ENCODE data around the gene MLLT10. TPM values are rescaled to one million over a fixed set of nuclear protein-coding genes. Genes with fewer than 3 reads are reported as not detected.

MLLT10 gene
- total RNA-seq, 1 experiment from 2014 or later, result 72.3 TPM

- H3K27ac Mint-ChIP-seq, result peak overlapping the region in 1 of 3 experiments; percentile 43; a peak in 1 of 7 replicates
- no peak overlapping the region for H3K14ac ChIP-seq (ENCODE audit: insufficient read depth, low read length)
- no peak overlapping the region for H3K4ac ChIP-seq (ENCODE audit: low read depth, low read length)
- H3K79me2 ChIP-seq (ENCODE audit: insufficient read depth, low read length), result no peaks in the 10 kb centered on the region; the same call in 1 of the 2 replicates
- no peaks in the 10 kb centered on the region for H3K27me3 Mint-ChIP-seq (ENCODE audit: low read depth)
- no peak overlapping the region for H4K5ac ChIP-seq (ENCODE audit: insufficient read length, low read depth, low read length)
- H2AFZ ChIP-seq (ENCODE audit: low read length), result no peak overlapping the region
- H2BK20ac ChIP-seq (ENCODE audit: low read depth, low read length, poor library complexity, severe bottlenecking), result no peak overlapping the region
- no peak overlapping the region for H3K18ac ChIP-seq (ENCODE audit: insufficient read length, low read depth, low read length)
- H2AK5ac ChIP-seq (ENCODE audit: insufficient read length, low read length), result no peak overlapping the region
- H3K4me1 ChIP-seq (ENCODE audit: insufficient read depth, low read length), result no peaks in the 10 kb centered on the region
- H2BK12ac ChIP-seq (ENCODE audit: insufficient read length, low read depth, low read length), result no peak overlapping the region
- no peaks in the 10 kb centered on the region for H3K9me3 ChIP-seq (ENCODE audit: control insufficient read depth, low read depth, low read length)
- no peaks in the 10 kb centered on the region for H4K20me1 ChIP-seq (ENCODE audit: control insufficient read depth, insufficient read depth, insufficient read length)
- no peaks in the 10 kb centered on the region for H3K79me1 ChIP-seq (ENCODE audit: insufficient read depth, low read depth, low read length, poor library complexity, severe bottlenecking)
- no peaks in the 10 kb centered on the region for H3K27me3 ChIP-seq (ENCODE audit: insufficient read depth, low read length)
- H3K4me1 Mint-ChIP-seq, result peaks cover 10 to 15% of the 10 kb centered on the region in 2 experiments
- peaks cover 7 to 29% (median 18%) of the 10 kb centered on the region in 3 experiments; a peak in 6 of 7 replicates for H3K36me3 Mint-ChIP-seq (ENCODE audit: insufficient read depth in 1 of 3, low read depth in 3 of 3)
- H3K27ac ChIP-seq (ENCODE audit: insufficient read length, low read depth, low read length), result no peak overlapping the region
- H3K23ac ChIP-seq (ENCODE audit: insufficient read length, low read depth, low read length), result no peak overlapping the region
- no peak overlapping the region for H2BK5ac ChIP-seq (ENCODE audit: insufficient read length, low read length)
- peaks cover under 1 to 1% of the 10 kb centered on the region in 2 experiments; a peak in 2 of 5 replicates for H3K9me3 Mint-ChIP-seq
- H2BK15ac ChIP-seq (ENCODE audit: low read depth, low read length), result no peak overlapping the region
- H3K4me2 ChIP-seq (ENCODE audit: insufficient read depth, insufficient read length, low read length), result no peak overlapping the region
- no peak overlapping the region for H3K56ac ChIP-seq (ENCODE audit: insufficient read length, low read depth, low read length)
- DNase-seq, result no peak
- no peak overlapping the region for H4K91ac ChIP-seq (ENCODE audit: insufficient read length, low read depth, low read length)
- no peak for TF ChIP-seq CTCF (conservative IDR thresholded peaks at IDR 0.05)
- no peak overlapping the region for H2BK120ac ChIP-seq (ENCODE audit: low read depth, low read length, poor library complexity, severe bottlenecking)
- no peak overlapping the region for H3K9ac ChIP-seq (ENCODE audit: extremely low read depth, insufficient read length, low read length)
- no peak overlapping the region for H3T11ph ChIP-seq (ENCODE audit: low read length)
- H4K8ac ChIP-seq (replicated peaks; ENCODE audit: insufficient read length, low read depth, low read length), result no peak overlapping the region
- no peaks in the 10 kb centered on the region for H3K23me2 ChIP-seq (ENCODE audit: insufficient read length, low read depth, low read length, poor library complexity, severe bottlenecking)
- WGBS (ENCODE audit: extremely low coverage, insufficient read length, low lambda C conversion rate), result no CpG with 5 or more reads among the region's 3 CpGs
- H3K4me3 Mint-ChIP-seq, result no peak overlapping the region
Measured at GRCh38 chr10:21614000-21614399, 80.0 kb downstream of the MLLT10 start.
